HCT116 (cell line): ENCODE measurements around the gene TTC19. TPM values are rescaled to one million over a fixed set of nuclear protein-coding genes. Genes with fewer than 3 reads are reported as not detected.

Experiments used
- ATAC-seq: fragments of 200-7000 bp; cut with Tn5 transposase; 2 replicates; pipeline ENCODE4 v1.9.1; 2020; ENCODE audit warnings: mild to moderate bottlenecking, moderate library complexity
- BruUV-seq: library from RNA; stranded (reverse); fragments of 400-500 nt; replicated peaks from 2 replicates; lab custom pipeline; 2021; lab: Mats Ljungman, UMichigan
- CTCF ChIA-PET: fragments of 300-600 bp; sonication (Branson Sonifier 250); formaldehyde crosslinking; loops from one replicate; lab custom pipeline; 2021; ENCODE audit warnings: antibody characterized with exemption; lab: Charles Lee
- POLR2A ChIA-PET: fragments of 300-600, 350-600 bp; sonication (Branson Sonifier 250); formaldehyde crosslinking; loops from one replicate; lab custom pipeline; 2021; ENCODE audit warnings: antibody characterized with exemption; lab: Charles Lee
- RAD21 ChIA-PET, 2 experiments: fragments of 300-600 bp; sonication (Branson Sonifier 250); formaldehyde crosslinking; loops; one replicate each; lab custom pipeline; 2023; ENCODE audit warnings: low total read pairs in 2 of 2; ENCODE audit not compliant: uncharacterized antibody in 2 of 2, unreplicated experiment in 2 of 2, low non-redundant PET in 1 of 2; lab: Charles Lee
- DNase-seq: peaks from one replicate; pipeline ENCODE4 v3.0.0-alpha.2; 2010; ENCODE audit warnings: low read depth, low spot score
- H2AFZ ChIP-seq: fragments of 200-600 bp; shearing (Covaris generic), sonication (generic); 2 replicates; pipeline ENCODE4 v1.6.1; 2017; ENCODE audit warnings: low read depth, mixed run types, mixed read lengths, antibody characterized with exemption, low read length; ENCODE audit not compliant: poor library complexity, severe bottlenecking
- H3K27ac ChIP-seq: 2 replicates; pipeline ENCODE4 v1.5.1; 2012; ENCODE audit warnings: low read depth, low read length
- H3K27me3 ChIP-seq: fragments of 200-600 bp; sonication (generic); 2 replicates; pipeline ENCODE4 v1.6.1; 2016; ENCODE audit warnings: mixed run types, low read length, mixed read lengths; ENCODE audit not compliant: insufficient read depth
- H3K36me3 ChIP-seq, 2 experiments: fragments of 200-500 bp in 1 of 2; fragments of 200-600 bp in 1 of 2; sonication (Bioruptor generic) in 1 of 2; sonication (generic) in 1 of 2; 2 replicates each; pipeline versions ENCODE4 v1.5.1 to v1.6.1; 2014 to 2016; ENCODE audit warnings: low read length in 2 of 2, inconsistent platforms in 1 of 2, mixed read lengths in 1 of 2, mixed run types in 1 of 2; ENCODE audit not compliant: insufficient read depth in 2 of 2, control insufficient read depth in 1 of 2
- H3K4me1 ChIP-seq, 2 experiments: fragments of 200-600 bp in 1 of 2; sonication (generic) in 1 of 2; 2 replicates each; pipeline versions ENCODE4 v1.5.1 to v1.6.1; 2012 to 2017; ENCODE audit warnings: low read length in 2 of 2, inconsistent platforms in 1 of 2, mild to moderate bottlenecking in 1 of 2, mixed read lengths in 1 of 2, mixed run types in 1 of 2, moderate library complexity in 1 of 2; ENCODE audit not compliant: insufficient read depth in 2 of 2, control insufficient read depth in 1 of 2
- H3K4me2 ChIP-seq: fragments of 200-600 bp; sonication (generic); 2 replicates; pipeline ENCODE4 v1.6.1; 2017; ENCODE audit warnings: mixed run types, low read length, mixed read lengths
- H3K4me3 ChIP-seq, 2 experiments: fragments of 200-600 bp in 1 of 2; sonication (generic) in 1 of 2; replicated peaks in 1 of 2; 2 replicates each; pipeline ENCODE4 v1.5.1; 2011 to 2016; ENCODE audit warnings: low read length in 2 of 2, control low read depth in 1 of 2, low read depth in 1 of 2, mild to moderate bottlenecking in 1 of 2, mixed read lengths in 1 of 2, mixed run types in 1 of 2
- H3K79me2 ChIP-seq: fragments of 200-600 bp; sonication (generic); 2 replicates; pipeline ENCODE4 v1.6.1; 2017; ENCODE audit warnings: mild to moderate bottlenecking, mixed run types, low read length, moderate library complexity, mixed read lengths; ENCODE audit not compliant: insufficient read depth
- H3K9ac ChIP-seq: fragments of 200-600 bp; sonication (generic); 2 replicates; pipeline ENCODE4 v1.6.1; 2016; ENCODE audit warnings: low read length, mixed read lengths
- H3K9me2 ChIP-seq: fragments of 200-600 bp; sonication (generic), shearing (Covaris generic); 2 replicates; pipeline ENCODE4 v1.6.1; 2017; ENCODE audit warnings: mixed run types, mild to moderate bottlenecking, moderate library complexity; ENCODE audit not compliant: insufficient read depth
- H3K9me3 ChIP-seq, 2 experiments: fragments of 200-500 bp in 1 of 2; fragments of 200-600 bp in 1 of 2; sonication (Bioruptor generic) in 1 of 2; sonication (generic) in 1 of 2; 2 replicates each; pipeline ENCODE4 v1.6.1; 2014 to 2017; ENCODE audit warnings: low read length in 2 of 2, mixed read lengths in 2 of 2, inconsistent platforms in 1 of 2, low read depth in 1 of 2, mild to moderate bottlenecking in 1 of 2, mixed run types in 1 of 2, moderate library complexity in 1 of 2; ENCODE audit not compliant: control insufficient read depth in 1 of 2, insufficient read depth in 1 of 2
- H4K20me1 ChIP-seq: fragments of 200-600 bp; sonication (generic), shearing (Covaris generic); 2 replicates; pipeline ENCODE4 v1.6.1; 2017; ENCODE audit warnings: mixed run types, mild to moderate bottlenecking, moderate library complexity; ENCODE audit not compliant: insufficient read depth
- CBX3 ChIP-seq: IDR thresholded peaks from 2 replicates; pipeline ENCODE4 v1.6.1; 2012; ENCODE audit warnings: low read depth
- CEBPB ChIP-seq: IDR thresholded peaks from 2 replicates; pipeline ENCODE4 v1.6.1; 2012; ENCODE audit warnings: low read depth
- SIN3A ChIP-seq: IDR thresholded peaks from 2 replicates; pipeline ENCODE4 v1.6.1; 2012; ENCODE audit warnings: low read depth
- YY1 ChIP-seq: IDR thresholded peaks from 2 replicates; pipeline ENCODE4 v1.6.1; 2011; ENCODE audit warnings: low read length, low read depth, moderate library complexity, mild to moderate bottlenecking; ENCODE audit not compliant: insufficient replicate concordance; ENCODE audit errors: extremely low read depth
- ZFX ChIP-seq: fragments of 450-650 bp; IDR thresholded peaks from 2 replicates; pipeline ENCODE4 v1.6.1; 2017
- intact Hi-C: fragments of 100-400 bp; cut with micrococcal nuclease; formaldehyde crosslinking; loops from 2 replicates; pipeline ENCODE4 v1.10.0; 2022
- total RNA-seq: library from RNA; stranded (reverse); gene quantifications from one replicate; pipeline ENCODE4 v1.2.1, GENCODE V29; 2021; ENCODE audit not compliant: unreplicated experiment
- TF ChIP-seq, protein P1 (sequence below), 3 experiments: fragments of 200-600 bp in 1 of 3; sonication (generic) in 1 of 3; IDR thresholded peaks in 2 of 3; conservative IDR thresholded peaks in 1 of 3; 2 replicates each; pipeline ENCODE4 v1.5.1; 2012 to 2017; ENCODE audit warnings: low read depth in 2 of 3, low read length in 2 of 3, antibody characterized with exemption in 1 of 3, borderline replicate concordance in 1 of 3, control low read depth in 1 of 3, mild to moderate bottlenecking in 1 of 3, mixed read lengths in 1 of 3, mixed run types in 1 of 3, moderate library complexity in 1 of 3; ENCODE audit not compliant: insufficient read depth in 1 of 3
- TF ChIP-seq, protein P2 (sequence below): IDR thresholded peaks from 2 replicates; pipeline ENCODE4 v1.6.1; 2012

Gene TTC19
- total RNA-seq, 1 experiment from 2014 or later: 61.3 TPM

- Histone ChIP-seq H3K4me1 (peaks cover 77 to 97% of the 10 kb centered on the region in 2 experiments), H4K20me1 (no peaks in the 10 kb centered on the region)
- CTCF ChIA-PET: no interaction called here
Observed at GRCh38 chr17:15955793-15956541, 43.7 kb upstream of the TTC19 start.

More at GRCh38 chr17:15955793-15956541, 43.7 kb upstream of the TTC19 start:
- Histone ChIP-seq H3K9me3 (no peaks in the 10 kb centered on the region), H3K36me3 (peaks cover 0 to under 1% of the 10 kb centered on the region in 2 experiments; a peak in 1 of 4 replicates), H3K27me3 (no peaks in the 10 kb centered on the region), H3K79me2 (peaks cover 92% of the 10 kb centered on the region), H3K4me2 (peak overlapping the region; percentile 80), H3K9me2 (no peaks in the 10 kb centered on the region)
- ChIA-PET RAD21 (interaction anchor here in 1 of 2 experiments (0.7 kb wide), 1 partner anchor 14 kb away, joined by 3 read pairs; no protein-coding TSS in a partner anchor), POLR2A (interaction anchor here (0.7 to 1.1 kb wide), 3 partner anchors 11 to 405 kb away, joined by 3 to 4 read pairs (median 3); partner anchors contain the start of gene ADORA2B)
- DNase-seq: no peak
- TF ChIP-seq SIN3A (0 out of 2 replicates have a peak, but pooled peaks have one; percentile 25), CEBPB (no peak), ZFX (no peak), CBX3 (no peak), YY1 (no peak)
- TF ChIP-seq, protein P1, sequence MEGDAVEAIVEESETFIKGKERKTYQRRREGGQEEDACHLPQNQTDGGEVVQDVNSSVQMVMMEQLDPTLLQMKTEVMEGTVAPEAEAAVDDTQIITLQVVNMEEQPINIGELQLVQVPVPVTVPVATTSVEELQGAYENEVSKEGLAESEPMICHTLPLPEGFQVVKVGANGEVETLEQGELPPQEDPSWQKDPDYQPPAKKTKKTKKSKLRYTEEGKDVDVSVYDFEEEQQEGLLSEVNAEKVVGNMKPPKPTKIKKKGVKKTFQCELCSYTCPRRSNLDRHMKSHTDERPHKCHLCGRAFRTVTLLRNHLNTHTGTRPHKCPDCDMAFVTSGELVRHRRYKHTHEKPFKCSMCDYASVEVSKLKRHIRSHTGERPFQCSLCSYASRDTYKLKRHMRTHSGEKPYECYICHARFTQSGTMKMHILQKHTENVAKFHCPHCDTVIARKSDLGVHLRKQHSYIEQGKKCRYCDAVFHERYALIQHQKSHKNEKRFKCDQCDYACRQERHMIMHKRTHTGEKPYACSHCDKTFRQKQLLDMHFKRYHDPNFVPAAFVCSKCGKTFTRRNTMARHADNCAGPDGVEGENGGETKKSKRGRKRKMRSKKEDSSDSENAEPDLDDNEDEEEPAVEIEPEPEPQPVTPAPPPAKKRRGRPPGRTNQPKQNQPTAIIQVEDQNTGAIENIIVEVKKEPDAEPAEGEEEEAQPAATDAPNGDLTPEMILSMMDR (IDR thresholded peaks at IDR 0.05 in 2 of 3, conservative IDR thresholded peaks at IDR 0.05 in 1 of 3; ENCODE audit: borderline replicate concordance in 1 of 3, insufficient read depth in 1 of 3, low read depth in 2 of 3, low read length in 2 of 3): no peak
- TF ChIP-seq, protein P2, sequence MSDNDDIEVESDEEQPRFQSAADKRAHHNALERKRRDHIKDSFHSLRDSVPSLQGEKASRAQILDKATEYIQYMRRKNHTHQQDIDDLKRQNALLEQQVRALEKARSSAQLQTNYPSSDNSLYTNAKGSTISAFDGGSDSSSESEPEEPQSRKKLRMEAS: 0 out of 2 replicates have a peak, but pooled peaks have one; percentile 23
- TF ChIP-seq, all 23 proteins: peak for 2
- no peak for ATAC-seq
- peak overlapping the region; percentile 92 for H3K27ac ChIP-seq
- H3K9ac ChIP-seq: peak overlapping the region; percentile 79
- intact Hi-C loops: loop anchor here (5.0 kb wide), 1 partner anchor 426 kb away; the partner anchor contains the start of gene UBB
- no peak overlapping the region for H2AFZ ChIP-seq
- H3K4me3 ChIP-seq: no peak overlapping the region
- BruUV-seq: no TSS peak
